HG02870 (cell line): Measurements from ENCODE around the gene NIP7.
A peak's percentile ranks its signal among the peaks of the same experiment; 100 is the strongest.

Source experiments
- ATAC-seq: cut with Tn5 transposase; IDR thresholded peaks from one replicate; pipeline ENCODE4 v1.9.1; 2021; ENCODE audit warnings: mild to moderate bottlenecking, moderate library complexity; ENCODE audit not compliant: unreplicated experiment

NIP7 gene

DNA sequence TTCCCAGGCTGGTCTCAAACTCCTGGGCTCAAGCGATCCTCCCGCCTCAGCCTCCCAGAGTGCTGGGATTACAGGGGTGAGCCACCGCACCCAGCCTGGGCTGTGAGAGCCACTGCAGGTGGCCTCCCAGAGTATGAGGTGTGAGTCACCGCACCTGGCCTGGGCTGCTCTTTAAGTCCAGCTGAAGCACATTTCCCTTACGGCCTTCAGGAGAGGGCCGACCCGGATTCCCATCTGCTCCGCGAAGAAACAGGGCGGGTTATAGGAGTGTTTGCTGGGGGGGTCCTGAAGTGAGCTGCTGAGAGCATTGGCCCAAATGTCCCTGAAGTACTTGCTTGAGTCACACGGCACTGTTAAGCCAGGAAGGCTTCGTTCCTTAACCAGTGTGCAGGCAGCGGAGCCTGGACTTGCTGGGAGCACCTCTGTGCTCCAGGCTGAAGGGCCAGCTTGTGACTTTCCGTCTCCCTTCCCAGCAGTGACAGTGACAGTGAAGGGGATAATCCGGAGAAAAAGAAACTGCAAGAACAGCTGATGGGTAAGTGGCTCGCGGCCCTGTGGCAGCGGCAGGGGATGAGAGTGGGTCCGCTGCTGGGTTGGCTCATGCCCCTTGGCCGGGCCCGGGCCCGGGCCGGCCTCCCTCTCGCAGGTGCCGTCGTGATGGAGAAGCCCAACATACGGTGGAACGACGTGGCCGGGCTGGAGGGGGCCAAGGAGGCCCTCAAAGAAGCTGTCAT, 21.2 kb upstream of the NIP7 start:
- ATAC-seq, result no peak

DNA sequence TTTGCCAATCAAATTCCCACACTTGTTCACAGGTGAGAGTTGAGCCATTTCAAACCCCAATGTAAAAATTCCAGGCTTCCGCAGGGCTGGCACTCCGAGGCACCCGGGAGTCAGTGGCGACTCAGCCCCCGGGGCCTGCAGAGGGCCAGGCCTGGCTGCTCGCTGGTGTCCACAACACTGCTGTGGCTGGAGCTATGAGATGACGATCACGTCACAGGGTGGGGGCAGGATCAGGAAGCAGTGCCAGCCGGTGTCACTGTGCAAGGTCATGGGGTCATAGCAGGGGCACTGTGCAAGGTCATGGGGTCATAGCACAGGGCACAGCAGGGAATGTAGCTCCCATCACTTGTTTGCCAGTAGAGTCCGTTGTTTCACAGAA, 20.7 kb upstream of the NIP7 start:
- no peak for ATAC-seq

DNA sequence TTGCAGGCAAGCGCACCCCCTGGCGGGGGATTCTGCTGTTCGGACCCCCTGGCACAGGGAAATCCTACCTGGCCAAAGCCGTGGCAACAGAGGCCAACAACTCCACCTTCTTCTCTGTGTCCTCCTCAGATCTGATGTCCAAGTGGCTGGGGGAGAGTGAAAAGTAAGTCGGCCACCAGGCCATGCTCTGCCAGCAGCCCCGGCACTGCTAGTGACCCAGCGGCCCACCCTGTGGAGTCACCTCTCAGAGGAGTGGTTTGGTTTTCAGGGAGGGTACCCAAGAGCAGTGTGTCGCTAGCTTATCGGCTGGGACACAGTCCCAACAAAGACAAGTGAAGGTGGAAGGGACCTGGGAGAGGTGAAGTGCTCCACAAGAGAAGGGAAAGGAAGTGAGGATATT, 20.2 kb upstream of the NIP7 start:
- no peak for ATAC-seq

DNA sequence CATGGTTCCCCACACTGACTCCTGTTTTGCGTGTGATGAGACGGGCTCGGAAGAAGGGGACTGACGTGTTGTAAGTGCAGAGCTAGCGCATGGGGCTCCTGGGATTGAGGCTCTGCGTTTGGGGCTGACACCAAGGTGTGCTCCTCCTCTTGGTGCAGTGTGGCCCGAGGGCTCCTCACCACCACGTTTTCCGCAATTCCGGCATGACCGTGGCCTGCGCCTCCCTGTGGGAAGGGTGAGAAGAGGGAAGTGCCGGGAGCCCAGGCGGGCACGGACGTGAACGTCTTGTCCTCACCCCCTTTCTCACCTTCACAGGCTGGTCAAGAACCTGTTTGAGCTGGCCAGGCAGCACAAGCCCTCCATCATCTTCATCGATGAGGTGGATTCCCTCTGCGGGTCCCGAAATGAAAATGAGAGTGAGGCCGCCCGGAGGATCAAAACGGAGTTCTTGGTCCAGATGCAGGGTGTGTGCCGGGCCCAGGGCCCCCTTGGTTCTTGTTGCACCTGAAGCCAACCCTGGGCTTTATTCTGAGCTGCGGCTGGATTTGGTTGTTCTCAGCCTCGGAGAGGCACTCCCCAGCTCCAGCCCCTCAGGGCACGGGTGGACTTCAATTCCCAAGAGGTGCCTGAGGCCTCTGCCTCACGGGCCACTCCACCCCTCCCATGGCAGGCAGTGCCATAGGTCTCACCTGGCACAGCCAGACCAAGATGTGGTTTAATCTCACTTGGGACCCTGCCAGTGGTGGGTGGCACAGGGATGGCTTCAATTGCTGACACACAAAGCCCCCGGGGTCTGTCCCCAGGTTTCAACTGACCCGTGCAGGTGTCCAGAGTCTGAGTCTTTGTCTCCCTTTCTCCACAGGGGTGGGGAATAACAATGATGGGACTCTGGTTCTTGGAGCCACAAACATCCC, 19.5 kb upstream of the NIP7 start:
- ATAC-seq, result no peak

DNA sequence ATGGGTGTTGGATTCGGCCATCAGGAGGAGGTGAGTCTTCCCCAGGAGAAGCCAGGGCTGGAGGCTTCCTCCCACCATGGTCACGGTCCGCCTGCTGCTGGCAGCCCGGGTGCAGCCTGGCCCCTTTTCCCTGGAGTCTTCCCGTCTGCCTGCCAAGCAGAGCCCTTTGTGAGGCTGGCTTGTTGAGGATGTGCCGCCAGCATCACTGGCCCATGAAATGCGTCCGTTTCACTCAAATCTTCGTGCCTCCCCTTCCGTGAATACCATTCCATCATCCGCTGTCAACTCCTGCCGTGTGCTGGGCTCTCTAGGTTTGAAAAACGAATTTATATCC, 18.9 kb upstream of the NIP7 start:
- ATAC-seq, result no peak

DNA sequence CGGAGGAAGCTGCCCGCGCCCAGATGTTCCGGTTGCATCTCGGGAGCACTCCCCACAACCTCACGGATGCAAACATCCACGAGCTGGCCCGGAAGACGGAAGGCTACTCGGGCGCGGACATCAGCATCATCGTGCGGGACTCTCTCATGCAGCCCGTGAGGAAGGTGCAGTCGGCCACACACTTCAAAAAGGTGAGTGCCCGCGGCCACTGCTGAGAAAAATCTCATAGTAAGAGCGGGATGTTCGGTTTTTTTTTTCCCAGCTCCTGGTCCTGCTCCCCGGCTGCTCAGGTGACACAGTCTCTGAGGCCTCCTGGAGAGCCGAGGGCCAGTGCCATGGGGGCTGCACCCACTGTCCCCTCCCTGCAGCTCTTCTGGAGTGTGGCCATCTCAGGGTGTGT, 18.5 kb upstream of the NIP7 start:
- ATAC-seq, result no peak

DNA sequence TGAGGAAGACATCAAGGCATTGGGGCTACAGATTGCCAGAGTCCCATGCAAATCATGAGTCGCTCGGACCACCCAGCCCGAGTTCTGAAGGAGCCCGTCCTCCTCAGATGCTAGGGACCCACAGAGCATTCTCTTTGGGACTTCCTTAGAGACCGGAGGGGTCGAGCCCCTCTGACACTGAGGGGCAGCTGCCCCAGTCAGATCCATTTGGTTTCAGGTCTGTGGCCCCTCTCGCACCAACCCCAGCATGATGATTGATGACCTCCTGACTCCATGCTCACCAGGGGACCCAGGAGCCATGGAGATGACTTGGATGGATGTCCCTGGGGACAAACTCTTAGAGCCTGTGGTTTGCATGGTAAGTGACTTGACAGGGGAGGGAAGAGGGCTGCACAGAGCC, 17.2 kb upstream of the NIP7 start:
- ATAC-seq, result no peak

DNA sequence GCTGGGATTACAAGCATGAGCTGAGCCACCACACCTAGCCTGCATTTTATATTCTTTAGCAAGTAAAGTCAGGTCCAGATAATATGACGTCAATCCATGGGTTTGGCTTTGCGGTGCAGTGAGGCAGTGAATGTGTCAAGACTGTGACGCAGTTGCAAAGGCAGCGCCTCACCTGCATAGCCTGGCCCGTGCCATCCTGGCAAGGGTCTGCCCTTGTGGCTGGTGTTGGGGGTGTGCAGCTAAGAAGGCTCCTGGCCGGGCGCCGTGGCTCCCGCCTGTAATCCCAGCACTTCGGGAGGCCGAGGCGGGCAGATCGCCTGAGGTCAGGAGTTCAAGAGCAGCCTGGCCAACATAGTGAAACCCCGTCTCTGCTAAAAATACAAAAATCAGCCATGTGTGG, 16.2 kb upstream of the NIP7 start:
- ATAC-seq, result no peak

DNA sequence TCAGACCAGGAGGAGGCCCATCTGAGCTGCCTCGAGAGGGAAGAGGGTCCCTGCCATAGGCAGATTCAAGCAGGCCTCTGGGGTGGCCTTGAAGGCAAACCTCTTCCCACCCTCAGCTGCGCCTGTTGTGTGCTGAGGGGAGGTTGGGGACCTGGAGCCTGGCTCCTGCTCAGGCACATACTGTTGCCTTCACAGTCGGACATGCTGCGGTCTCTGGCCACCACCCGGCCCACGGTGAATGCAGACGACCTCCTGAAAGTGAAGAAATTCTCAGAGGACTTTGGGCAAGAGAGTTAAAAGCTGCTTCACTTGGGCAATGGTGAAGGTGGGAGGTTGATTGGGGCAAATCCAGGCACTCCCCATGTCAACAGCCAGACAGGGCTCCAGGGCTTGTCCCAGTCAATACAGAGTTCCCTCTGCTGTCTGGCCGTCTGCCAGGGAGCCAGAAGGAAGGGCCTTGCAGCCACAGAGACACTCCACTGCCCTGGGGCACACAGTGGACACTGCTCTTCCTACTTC, 15.5 kb upstream of the NIP7 start:
- ATAC-seq, result no peak

DNA sequence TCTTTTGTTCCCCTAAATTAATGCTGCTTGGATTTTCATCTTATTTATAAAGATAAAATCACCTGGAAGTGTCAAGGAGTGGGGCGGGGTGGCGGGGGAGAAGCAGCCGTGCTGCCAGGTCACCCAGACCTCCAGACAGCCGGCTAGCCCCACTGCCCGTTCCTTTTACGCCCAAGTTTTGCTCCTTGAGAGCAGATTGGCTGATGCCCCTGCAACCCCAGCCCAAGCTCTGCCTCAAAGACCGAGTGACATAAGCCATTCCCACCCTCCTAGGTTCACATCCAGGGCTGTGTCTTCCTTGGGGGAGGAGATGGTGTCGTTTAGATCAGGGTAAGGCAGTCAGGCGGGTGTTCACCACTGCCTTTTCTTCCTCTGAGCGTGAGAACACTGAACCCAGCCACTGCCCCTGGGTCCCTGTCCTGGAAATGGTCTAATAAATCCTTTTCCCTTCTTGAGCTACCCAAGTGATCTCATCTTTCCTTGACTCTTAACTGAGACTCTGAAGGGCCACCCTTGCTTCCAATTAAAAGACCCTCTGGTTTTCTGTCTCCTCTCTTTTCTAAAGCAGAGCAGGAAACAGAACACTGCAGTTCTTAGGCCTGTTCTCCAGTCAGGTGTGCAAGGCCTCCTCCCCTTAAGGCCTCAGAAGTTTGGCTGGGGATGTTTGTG, 14.9 kb upstream of the NIP7 start:
- ATAC-seq, result no peak

DNA sequence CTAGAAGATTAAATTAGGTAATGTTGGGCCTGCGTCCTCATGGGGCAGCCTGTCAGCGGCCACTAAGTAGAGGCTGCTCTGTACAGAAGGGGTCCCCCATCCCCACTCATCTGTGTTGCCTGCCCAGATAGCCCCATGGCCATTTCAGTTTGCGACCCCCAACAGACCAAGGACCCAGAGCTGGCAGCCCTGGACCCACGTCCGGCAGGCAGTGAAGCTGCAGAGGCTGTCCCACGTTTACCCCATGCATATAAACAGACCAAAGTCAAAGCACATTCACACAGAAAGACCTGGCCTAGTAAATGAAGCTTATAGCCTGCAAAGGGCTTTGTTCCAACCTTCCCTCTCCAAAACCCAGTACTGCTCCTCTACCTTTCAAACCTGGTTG, 13.8 kb upstream of the NIP7 start:
- no peak for ATAC-seq

DNA sequence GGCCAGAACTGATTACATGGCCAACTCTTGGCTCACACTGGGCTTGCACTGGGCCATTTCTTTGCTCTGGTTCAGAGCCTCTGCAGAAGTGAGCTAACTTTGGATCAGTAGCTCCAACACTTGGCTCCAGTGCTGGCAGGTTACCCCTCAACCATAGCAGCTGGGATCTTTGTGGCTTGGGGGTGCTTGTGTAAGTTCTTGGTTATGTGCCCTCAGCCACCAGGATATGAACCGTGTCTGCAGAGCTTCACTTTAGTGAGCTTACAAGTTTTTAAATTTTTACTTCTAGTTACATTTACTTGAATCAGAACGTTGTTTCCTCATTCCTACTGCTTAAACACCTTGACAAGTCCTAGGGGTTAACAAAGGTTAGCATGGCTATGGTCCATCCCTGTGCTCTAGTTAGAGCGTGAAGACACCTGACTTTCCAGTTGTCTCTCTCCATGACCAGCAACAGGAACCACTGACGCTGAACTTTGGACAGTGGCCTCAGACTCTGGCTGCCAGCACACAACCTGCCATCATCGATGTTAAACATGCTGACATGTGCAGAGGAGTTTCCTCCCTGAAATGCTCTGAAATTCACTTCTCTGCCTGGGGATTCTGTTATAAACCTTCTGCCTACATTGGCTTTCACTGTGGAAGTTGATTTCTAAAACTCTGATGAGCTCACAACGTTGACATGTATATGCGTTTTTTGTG, 13.2 kb upstream of the NIP7 start:
- ATAC-seq, result no peak

DNA sequence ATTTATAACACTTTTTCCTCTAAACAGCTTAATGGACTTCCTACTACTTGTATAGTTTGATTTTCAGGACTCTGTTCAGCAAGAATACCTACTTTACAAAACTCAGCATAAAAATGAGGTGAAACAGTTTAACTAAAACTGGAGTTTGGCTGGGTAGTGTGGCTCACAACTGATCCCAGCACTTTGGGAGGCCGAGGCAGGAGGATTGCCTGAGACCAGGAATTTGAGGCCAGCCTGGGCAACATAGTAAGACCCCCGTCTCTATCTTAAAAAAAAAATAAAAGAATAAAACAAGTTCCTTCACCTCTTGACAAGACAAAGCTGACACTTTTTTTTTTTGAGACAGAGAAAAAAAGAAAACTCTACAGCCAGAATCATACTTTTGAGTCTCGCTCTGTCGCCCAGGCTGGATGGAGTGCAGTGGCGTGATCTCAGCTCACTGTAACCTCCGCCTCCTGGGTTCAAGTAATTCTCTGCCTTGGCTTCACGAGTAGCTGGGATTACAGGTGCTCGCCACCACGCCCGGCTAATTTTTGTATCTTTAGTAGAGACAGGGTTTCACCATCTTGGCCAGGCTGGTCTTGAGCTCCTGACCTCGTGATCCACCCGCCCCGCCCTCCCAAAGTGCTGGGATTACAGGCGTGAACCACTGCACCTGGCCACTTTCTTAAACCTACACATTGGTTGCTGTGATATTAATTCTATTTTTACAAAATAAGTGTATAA, 11.8 kb upstream of the NIP7 start:
- no peak for ATAC-seq

DNA sequence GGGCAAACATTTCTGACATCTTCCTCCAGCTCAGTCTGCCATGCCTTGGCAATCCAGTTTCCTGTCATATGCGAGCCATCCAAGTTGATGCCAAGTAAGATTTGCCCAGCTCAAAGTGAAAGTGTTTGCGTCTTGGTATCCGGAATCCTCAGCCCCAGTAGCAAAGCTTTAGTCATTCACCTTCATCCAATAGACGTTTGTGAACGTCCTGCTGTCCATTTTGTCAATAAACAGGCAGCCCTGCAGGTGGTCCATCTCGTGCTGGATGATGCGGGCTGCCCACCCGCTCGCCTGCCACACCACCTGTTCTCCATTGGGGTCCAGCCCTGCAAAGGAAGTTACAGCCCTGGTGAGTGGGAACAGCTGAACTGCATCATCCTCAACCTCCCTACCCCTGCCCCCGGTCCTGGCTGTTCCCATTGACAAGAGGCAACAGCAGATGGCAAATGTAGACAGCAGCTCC, 10.7 kb upstream of the NIP7 start:
- no peak for ATAC-seq

DNA sequence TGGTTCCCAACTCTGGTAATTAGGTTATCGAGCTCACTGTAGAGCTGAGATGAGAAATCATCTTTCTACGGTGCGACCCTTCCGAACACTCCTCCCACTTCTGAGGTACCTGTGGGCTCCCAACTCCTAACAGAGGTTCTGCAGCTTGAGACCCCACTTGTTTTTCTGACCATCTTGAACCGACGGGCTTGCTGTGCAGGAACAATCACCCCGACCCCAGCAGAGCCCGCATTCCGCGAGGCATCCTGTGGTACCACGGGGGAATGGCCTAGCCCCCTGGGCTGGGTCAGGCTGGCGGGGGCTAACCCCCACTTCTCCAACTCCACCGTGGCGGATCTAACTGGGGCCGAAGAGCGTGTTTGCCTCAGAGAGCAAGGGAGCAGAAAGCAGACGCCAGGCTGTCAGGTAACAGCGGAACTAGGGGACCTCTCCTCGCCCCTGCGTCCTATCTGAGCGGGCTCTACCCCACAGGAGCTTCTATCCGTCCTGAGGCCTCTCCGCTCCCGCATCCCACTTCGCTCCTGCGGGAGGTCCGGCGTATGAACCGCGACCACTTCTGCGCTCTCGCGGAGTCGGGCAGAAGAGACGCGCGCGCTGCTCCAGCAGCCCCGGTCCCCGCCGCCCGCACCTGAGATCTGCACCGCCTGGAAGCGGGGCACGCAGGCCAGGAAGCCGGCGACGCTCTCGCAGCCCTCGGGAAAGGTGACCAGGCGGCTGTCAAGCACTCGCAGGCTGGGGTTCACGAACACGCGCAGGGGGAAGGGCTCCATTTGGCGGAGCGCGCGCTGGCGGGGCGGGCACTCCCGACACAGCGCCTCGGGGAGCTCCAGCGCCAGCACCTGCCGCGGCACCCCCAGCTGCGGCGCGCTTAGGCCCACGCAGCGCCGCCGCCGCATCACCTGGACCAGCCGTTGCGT, 9.9 kb upstream of the NIP7 start:
- peak; percentile 32 for ATAC-seq

DNA sequence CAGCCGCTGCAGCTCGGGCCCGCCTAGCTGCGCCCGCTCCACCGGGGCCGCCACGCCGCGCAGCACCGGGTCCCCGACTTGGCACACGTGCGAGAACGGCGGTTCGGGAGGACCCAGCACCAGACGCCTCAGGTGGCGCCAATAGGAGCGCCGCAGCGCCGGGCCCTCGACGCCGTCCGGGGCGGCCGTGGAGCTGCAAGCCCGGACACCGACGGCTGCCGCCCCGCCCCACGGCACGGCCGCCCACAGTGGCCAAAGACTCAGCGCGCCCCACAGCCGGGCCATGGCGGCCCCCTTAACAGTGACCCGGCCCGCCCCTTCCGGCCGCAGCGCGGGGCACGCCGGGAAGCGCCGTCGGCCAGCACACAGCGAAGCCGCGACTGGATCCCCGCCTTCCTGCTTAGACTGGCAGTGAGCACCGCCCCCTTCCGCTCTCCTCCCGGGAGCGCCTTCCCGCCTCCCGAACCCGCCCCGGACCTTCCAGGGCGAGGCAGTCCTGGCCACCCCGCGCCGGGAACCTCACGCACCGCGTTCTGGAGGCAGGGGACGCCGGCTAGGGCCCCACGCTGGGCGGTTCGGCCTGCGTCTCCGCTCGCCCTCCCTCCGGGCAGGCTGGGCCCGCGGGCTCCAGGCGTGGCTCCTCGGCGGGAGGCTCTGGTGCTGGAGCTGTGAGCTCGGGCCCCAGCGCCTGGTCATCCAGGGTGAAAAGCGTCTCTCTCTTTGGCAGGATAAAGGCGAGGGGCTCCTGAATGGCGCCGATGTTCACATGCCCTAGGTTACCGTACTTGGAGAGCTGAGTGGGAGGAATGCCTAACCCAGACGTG, 9.1 kb upstream of the NIP7 start, which contains the start of gene PDF:
TSS of gene PDF (minus strand) at position 303 of the 824 bp plus-strand sequence. CDS start at position 285, 18 bp downstream.
- peak; percentile 92 for ATAC-seq

DNA sequence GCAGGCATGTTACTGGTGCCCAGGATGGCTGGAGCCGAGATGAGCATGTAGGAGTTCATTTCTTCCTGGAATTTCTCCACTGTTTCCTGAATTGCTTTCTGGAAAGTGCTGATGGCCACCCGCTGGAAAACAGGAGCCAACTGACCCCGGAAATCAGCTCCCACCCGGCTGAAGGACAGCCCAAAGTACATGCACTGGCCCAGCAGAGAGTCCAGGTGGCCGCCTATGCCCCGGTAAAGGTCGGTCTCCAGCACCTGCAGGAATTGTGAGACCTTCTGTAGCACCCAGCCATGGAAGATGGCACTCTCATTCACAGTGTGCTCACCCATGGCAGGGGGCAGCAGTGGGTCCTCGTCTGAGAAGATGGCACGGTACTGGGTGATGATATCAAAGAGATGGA, 4.9 kb upstream of the NIP7 start:
- no peak for ATAC-seq

DNA sequence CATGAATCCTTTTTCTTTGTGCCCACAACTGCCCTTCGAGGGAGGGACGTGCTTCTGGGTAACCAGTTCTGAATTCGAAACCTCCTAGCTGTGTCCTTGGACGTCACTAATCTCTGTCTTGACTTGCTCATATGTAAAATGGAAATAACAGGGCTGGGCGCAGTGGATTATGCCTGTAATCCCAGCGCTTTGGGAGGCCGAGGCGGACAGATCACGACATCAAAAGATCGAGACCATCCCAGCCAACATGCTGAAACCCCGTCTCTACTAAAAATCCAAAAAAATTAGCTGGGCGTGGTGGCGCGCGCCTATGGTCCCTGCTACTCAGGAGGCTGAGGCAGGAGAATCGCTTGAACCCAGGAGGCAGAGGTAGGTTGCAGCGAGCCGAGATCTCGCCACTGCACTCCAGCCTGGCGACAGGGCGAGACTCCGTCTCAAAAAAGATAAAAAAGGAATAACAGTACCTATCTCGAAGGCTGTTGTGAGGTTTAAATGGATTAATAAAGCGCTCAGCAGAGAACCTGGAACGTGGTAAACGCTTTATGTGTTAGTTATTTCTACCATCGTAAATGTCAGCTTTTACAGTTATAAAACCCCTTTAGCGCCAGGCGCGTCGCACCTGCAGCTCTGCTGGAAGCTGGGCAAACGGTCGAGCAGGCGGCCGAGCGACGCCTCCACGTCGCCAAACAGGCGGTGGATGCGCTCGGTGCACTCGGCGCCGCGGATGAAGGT, 849 bp upstream of the NIP7 start:
- ATAC-seq, result no peak
